HCT116 (cell line): Measurements from ENCODE around the gene TAF4. TPM values are rescaled to one million over a fixed set of nuclear protein-coding genes. Genes with fewer than 3 reads are reported as not detected.

Experiments used
- ATAC-seq: fragments of 200-7000 bp; cut with Tn5 transposase; 2 replicates; pipeline ENCODE4 v1.9.1; 2020; ENCODE audit warnings: mild to moderate bottlenecking, moderate library complexity
- BruUV-seq: library from RNA; stranded (reverse); fragments of 400-500 nt; replicated peaks from 2 replicates; lab custom pipeline; 2021; lab: Mats Ljungman, UMichigan
- CTCF ChIA-PET: fragments of 300-600 bp; sonication (Branson Sonifier 250); formaldehyde crosslinking; loops from one replicate; lab custom pipeline; 2021; ENCODE audit warnings: antibody characterized with exemption; lab: Charles Lee
- POLR2A ChIA-PET: fragments of 300-600, 350-600 bp; sonication (Branson Sonifier 250); formaldehyde crosslinking; loops from one replicate; lab custom pipeline; 2021; ENCODE audit warnings: antibody characterized with exemption; lab: Charles Lee
- RAD21 ChIA-PET, 2 experiments: fragments of 300-600 bp; sonication (Branson Sonifier 250); formaldehyde crosslinking; loops; one replicate each; lab custom pipeline; 2023; ENCODE audit warnings: low total read pairs in 2 of 2; ENCODE audit not compliant: uncharacterized antibody in 2 of 2, unreplicated experiment in 2 of 2, low non-redundant PET in 1 of 2; lab: Charles Lee
- DNase-seq: peaks from one replicate; pipeline ENCODE4 v3.0.0-alpha.2; 2010; ENCODE audit warnings: low read depth, low spot score
- H2AFZ ChIP-seq: fragments of 200-600 bp; shearing (Covaris generic), sonication (generic); 2 replicates; pipeline ENCODE4 v1.6.1; 2017; ENCODE audit warnings: low read depth, mixed run types, mixed read lengths, antibody characterized with exemption, low read length; ENCODE audit not compliant: poor library complexity, severe bottlenecking
- H3K27ac ChIP-seq: 2 replicates; pipeline ENCODE4 v1.5.1; 2012; ENCODE audit warnings: low read depth, low read length
- H3K27me3 ChIP-seq: fragments of 200-600 bp; sonication (generic); 2 replicates; pipeline ENCODE4 v1.6.1; 2016; ENCODE audit warnings: mixed run types, low read length, mixed read lengths; ENCODE audit not compliant: insufficient read depth
- H3K36me3 ChIP-seq, 2 experiments: fragments of 200-500 bp in 1 of 2; fragments of 200-600 bp in 1 of 2; sonication (Bioruptor generic) in 1 of 2; sonication (generic) in 1 of 2; 2 replicates each; pipeline versions ENCODE4 v1.5.1 to v1.6.1; 2014 to 2016; ENCODE audit warnings: low read length in 2 of 2, inconsistent platforms in 1 of 2, mixed read lengths in 1 of 2, mixed run types in 1 of 2; ENCODE audit not compliant: insufficient read depth in 2 of 2, control insufficient read depth in 1 of 2
- H3K4me1 ChIP-seq, 2 experiments: fragments of 200-600 bp in 1 of 2; sonication (generic) in 1 of 2; 2 replicates each; pipeline versions ENCODE4 v1.5.1 to v1.6.1; 2012 to 2017; ENCODE audit warnings: low read length in 2 of 2, inconsistent platforms in 1 of 2, mild to moderate bottlenecking in 1 of 2, mixed read lengths in 1 of 2, mixed run types in 1 of 2, moderate library complexity in 1 of 2; ENCODE audit not compliant: insufficient read depth in 2 of 2, control insufficient read depth in 1 of 2
- H3K4me2 ChIP-seq: fragments of 200-600 bp; sonication (generic); 2 replicates; pipeline ENCODE4 v1.6.1; 2017; ENCODE audit warnings: mixed run types, low read length, mixed read lengths
- H3K4me3 ChIP-seq, 2 experiments: fragments of 200-600 bp in 1 of 2; sonication (generic) in 1 of 2; replicated peaks in 1 of 2; 2 replicates each; pipeline ENCODE4 v1.5.1; 2011 to 2016; ENCODE audit warnings: low read length in 2 of 2, control low read depth in 1 of 2, low read depth in 1 of 2, mild to moderate bottlenecking in 1 of 2, mixed read lengths in 1 of 2, mixed run types in 1 of 2
- H3K79me2 ChIP-seq: fragments of 200-600 bp; sonication (generic); 2 replicates; pipeline ENCODE4 v1.6.1; 2017; ENCODE audit warnings: mild to moderate bottlenecking, mixed run types, low read length, moderate library complexity, mixed read lengths; ENCODE audit not compliant: insufficient read depth
- H3K9ac ChIP-seq: fragments of 200-600 bp; sonication (generic); 2 replicates; pipeline ENCODE4 v1.6.1; 2016; ENCODE audit warnings: low read length, mixed read lengths
- H3K9me2 ChIP-seq: fragments of 200-600 bp; sonication (generic), shearing (Covaris generic); 2 replicates; pipeline ENCODE4 v1.6.1; 2017; ENCODE audit warnings: mixed run types, mild to moderate bottlenecking, moderate library complexity; ENCODE audit not compliant: insufficient read depth
- H3K9me3 ChIP-seq, 2 experiments: fragments of 200-500 bp in 1 of 2; fragments of 200-600 bp in 1 of 2; sonication (Bioruptor generic) in 1 of 2; sonication (generic) in 1 of 2; 2 replicates each; pipeline ENCODE4 v1.6.1; 2014 to 2017; ENCODE audit warnings: low read length in 2 of 2, mixed read lengths in 2 of 2, inconsistent platforms in 1 of 2, low read depth in 1 of 2, mild to moderate bottlenecking in 1 of 2, mixed run types in 1 of 2, moderate library complexity in 1 of 2; ENCODE audit not compliant: control insufficient read depth in 1 of 2, insufficient read depth in 1 of 2
- H4K20me1 ChIP-seq: fragments of 200-600 bp; sonication (generic), shearing (Covaris generic); 2 replicates; pipeline ENCODE4 v1.6.1; 2017; ENCODE audit warnings: mixed run types, mild to moderate bottlenecking, moderate library complexity; ENCODE audit not compliant: insufficient read depth
- CBX3 ChIP-seq: IDR thresholded peaks from 2 replicates; pipeline ENCODE4 v1.6.1; 2012; ENCODE audit warnings: low read depth
- EGR1 ChIP-seq: IDR thresholded peaks from 2 replicates; pipeline ENCODE4 v1.6.1; 2012; ENCODE audit warnings: low read depth
- EZH2 ChIP-seq: fragments of 200-600 bp; sonication (generic); IDR thresholded peaks from 2 replicates; pipeline ENCODE4 v1.6.1; 2017; ENCODE audit warnings: antibody characterized with exemption, mixed run types
- JUND ChIP-seq: IDR thresholded peaks from 2 replicates; pipeline ENCODE4 v1.6.1; 2012
- POLR2A ChIP-seq: IDR thresholded peaks from 2 replicates; pipeline ENCODE4 v1.7.0; 2011; ENCODE audit warnings: borderline replicate concordance; ENCODE audit not compliant: insufficient read depth, insufficient read length; ENCODE audit errors: extremely low read depth
- SIN3A ChIP-seq: IDR thresholded peaks from 2 replicates; pipeline ENCODE4 v1.6.1; 2012; ENCODE audit warnings: low read depth
- TCF7L2 ChIP-seq: IDR thresholded peaks from 2 replicates; pipeline ENCODE4 v1.7.0; 2011; ENCODE audit warnings: borderline replicate concordance, inconsistent platforms; ENCODE audit not compliant: insufficient read depth, insufficient read length; ENCODE audit errors: extremely low read depth
- YY1 ChIP-seq: IDR thresholded peaks from 2 replicates; pipeline ENCODE4 v1.6.1; 2011; ENCODE audit warnings: low read length, low read depth, moderate library complexity, mild to moderate bottlenecking; ENCODE audit not compliant: insufficient replicate concordance; ENCODE audit errors: extremely low read depth
- ZBTB33 ChIP-seq: IDR thresholded peaks from 2 replicates; pipeline ENCODE4 v1.6.1; 2011; ENCODE audit warnings: mild to moderate bottlenecking, low read length, moderate library complexity; ENCODE audit not compliant: insufficient replicate concordance; ENCODE audit errors: extremely low read depth
- ZFX ChIP-seq: fragments of 450-650 bp; IDR thresholded peaks from 2 replicates; pipeline ENCODE4 v1.6.1; 2017
- intact Hi-C: fragments of 100-400 bp; cut with micrococcal nuclease; formaldehyde crosslinking; loops from 2 replicates; pipeline ENCODE4 v1.10.0; 2022
- total RNA-seq: library from RNA; stranded (reverse); gene quantifications from one replicate; pipeline ENCODE4 v1.2.1, GENCODE V29; 2021; ENCODE audit not compliant: unreplicated experiment

TAF4 gene
- total RNA-seq, 1 experiment from 2014 or later = 26.8 TPM

GRCh38 chr20:61976263-61976643 lies 89.4 kb downstream of the TAF4 start:
- ATAC-seq = no peak
- H3K4me3 ChIP-seq = no peak overlapping the region
- RAD21 ChIA-PET = no interaction called here
- POLR2A ChIA-PET = no interaction called here
- no peak overlapping the region for H3K4me2 ChIP-seq
- no TSS peak for BruUV-seq
- H3K36me3 ChIP-seq = peaks cover 0 to 8% of the 10 kb centered on the region in 2 experiments; a peak in 2 of 4 replicates
- H3K27ac ChIP-seq = no peak overlapping the region
- no peak overlapping the region for H3K9ac ChIP-seq
- no peaks in the 10 kb centered on the region for H3K9me3 ChIP-seq
- no peaks in the 10 kb centered on the region; the same call in 1 of the 2 replicates for H3K79me2 ChIP-seq
- no peaks in the 10 kb centered on the region for H3K9me2 ChIP-seq
- DNase-seq = no peak
- no peaks in the 10 kb centered on the region for H3K27me3 ChIP-seq
- CTCF ChIA-PET = no interaction called here
- intact Hi-C loops = no loop called here
- no peak for TF ChIP-seq TCF7L2
- TF ChIP-seq ZBTB33 = no peak
- TF ChIP-seq EGR1 = no peak
- TF ChIP-seq ZFX = no peak
- no peak for TF ChIP-seq CBX3
- TF ChIP-seq YY1 = no peak
- TF ChIP-seq SIN3A = no peak
- TF ChIP-seq JUND = no peak
- no peak for TF ChIP-seq EZH2
- TF ChIP-seq POLR2A = no peak
- no peak overlapping the region for H2AFZ ChIP-seq
- no peaks in the 10 kb centered on the region for H3K4me1 ChIP-seq
- H4K20me1 ChIP-seq = no peaks in the 10 kb centered on the region
